Esophagus squamous epithelium (tissue), 4 donors: ENCODE data around the gene ESRRA.

Experiments used
- CTCF ChIP-seq, 6 experiments: fragments of 450-650 bp in 4 of 6; fragments of 200-600 bp in 2 of 6; sonication (generic) in 2 of 6; IDR thresholded peaks; one replicate each; pipeline ENCODE4 v1.5.1; 2016 to 2019; ENCODE audit warnings: antibody characterized with exemption in 6 of 6, mild to moderate bottlenecking in 4 of 6, moderate library complexity in 4 of 6
- POLR2A ChIP-seq, 4 donors: fragments of 450-650 bp; IDR thresholded peaks; one replicate each; pipeline ENCODE4 v1.6.1; 2017; ENCODE audit warnings: antibody characterized with exemption in 4 of 4, mild to moderate bottlenecking in 4 of 4, moderate library complexity in 3 of 4

- no peak for TF ChIP-seq CTCF (IDR thresholded peaks at IDR 0.05)
- no peak for TF ChIP-seq POLR2A (IDR thresholded peaks at IDR 0.05)
These were observed 39.9 kb upstream of the ESRRA start for GRCh38 chr11:64265176-64266160.
